NCI-H2107 (cell line): ENCODE measurements around the gene SLFN12L.
"Not testable (repeated sequence)": the region's sequence is repeated elsewhere in the genome, so short reads cannot be mapped to it uniquely, and the experiment has no call there.

ENCODE experiments used
- DNase-seq: peaks from one replicate; lab custom pipeline; 2025; lab: John Stamatoyannopoulos, UW

Gene SLFN12L

GRCh38 chr17:35542990-35543389 lies 5.5 kb upstream of the SLFN12L start:
- no peak for DNase-seq

- DNase-seq: no peak
Observed at GRCh38 chr17:35541434-35541833, 4.0 kb upstream of the SLFN12L start.

GRCh38 chr17:35540589-35541404 lies 3.3 kb upstream of the SLFN12L start:
- no peak for DNase-seq

- no peak for DNase-seq
Observed at GRCh38 chr17:35539659-35540026, 2.2 kb upstream of the SLFN12L start.

GRCh38 chr17:35536664-35537171 lies 760 bp downstream of the SLFN12L start:
- DNase-seq: no peak

- not testable (repeated sequence) for DNase-seq
Observed at GRCh38 chr17:35535406-35535805, 2.1 kb downstream of the SLFN12L start.

GRCh38 chr17:35534576-35535093 lies 2.8 kb downstream of the SLFN12L start:
- no peak for DNase-seq

GRCh38 chr17:35531160-35531559 lies 6.3 kb downstream of the SLFN12L start:
- no peak for DNase-seq

- DNase-seq: no peak
Observed at GRCh38 chr17:35529866-35530265, 7.6 kb downstream of the SLFN12L start.

- DNase-seq: not testable (repeated sequence)
Observed at GRCh38 chr17:35529326-35529725, 8.2 kb downstream of the SLFN12L start.

GRCh38 chr17:35523296-35523695 lies 14.2 kb downstream of the SLFN12L start:
- no peak for DNase-seq

- DNase-seq: not testable (repeated sequence)
Observed at GRCh38 chr17:35521654-35522256, 15.7 kb downstream of the SLFN12L start.

- DNase-seq: no peak
Observed at GRCh38 chr17:35521150-35521549, 16.3 kb downstream of the SLFN12L start.

GRCh38 chr17:35519906-35520442 lies 17.5 kb downstream of the SLFN12L start:
- DNase-seq: no peak

- no peak for DNase-seq
Observed at GRCh38 chr17:35519439-35519838, 18.0 kb downstream of the SLFN12L start.

GRCh38 chr17:35518431-35518830 lies 19.0 kb downstream of the SLFN12L start:
- not testable (repeated sequence) for DNase-seq

GRCh38 chr17:35515027-35515426 lies 22.5 kb downstream of the SLFN12L start:
- no peak for DNase-seq

GRCh38 chr17:35514564-35514963 lies 22.9 kb downstream of the SLFN12L start:
- DNase-seq: no peak

- DNase-seq: no peak
Observed at GRCh38 chr17:35510052-35510451, 27.4 kb downstream of the SLFN12L start.

- not testable (repeated sequence) for DNase-seq
Observed at GRCh38 chr17:35507714-35508113, 29.8 kb downstream of the SLFN12L start.

- no peak for DNase-seq
Observed at GRCh38 chr17:35499548-35499947, 37.9 kb downstream of the SLFN12L start.

GRCh38 chr17:35498448-35499178 lies 38.9 kb downstream of the SLFN12L start:
- no peak for DNase-seq
